Right ventricle myocardium superior (tissue), 1 donor: ENCODE measurements around the gene DNASE1L2. TPM values are rescaled to one million over a fixed set of nuclear protein-coding genes. Genes with fewer than 3 reads are reported as not detected.

Source experiments
- ATAC-seq: fragments of 200-7000 bp; cut with Tn5 transposase; one replicate; pipeline ENCODE4 v1.9.1; 2020; ENCODE audit warnings: mild to moderate bottlenecking; ENCODE audit not compliant: poor library complexity
- DNase-seq: peaks from one replicate; pipeline ENCODE4 v3.0.0-alpha.2; 2020
- intact Hi-C: fragments of 100-400 bp; cut with DNase I; formaldehyde crosslinking; loops from one replicate; pipeline ENCODE4 v1.11.2; 2022
- total RNA-seq: library from RNA; stranded (reverse); fragmentation: NEBNext Ultra II Directional; extraction: Animal tissue kit (Norgen Biotek cat#: 25700); gene quantifications from one replicate; pipeline ENCODE4 v1.2.1, GENCODE V29; 2021
- donor health status: DM: no; HTN: yes; CAD: no; lungs with severe emphysema.

The DNASE1L2 gene
- total RNA-seq, 1 donor from 2014 or later = 0.35 TPM

- intact Hi-C loops = no loop called here
- ATAC-seq (no peak), DNase-seq (no peak)
Measured at GRCh38 chr16:2213817-2214718, 22.2 kb upstream of the DNASE1L2 start.

- intact Hi-C loops = no loop called here
Measured at GRCh38 chr16:2214719-2214968, 21.6 kb upstream of the DNASE1L2 start, which contains the start of gene PGP. Gene PGP, minus strand, starts transcription at chr16:2214840. Its CDS starts 63 bp downstream, at chr16:2214777.

GRCh38 chr16:2216330-2216729, 19.9 kb upstream of the DNASE1L2 start:
- ATAC-seq = no peak
- no peak for DNase-seq
- intact Hi-C loops = no loop called here

More at GRCh38 chr16:2214719-2214968, 21.6 kb upstream of the DNASE1L2 start, which contains the start of gene PGP:
- no peak for ATAC-seq
- no peak for DNase-seq

GRCh38 chr16:2223221-2223941, 12.9 kb upstream of the DNASE1L2 start, which contains the start of gene E4F1:
Gene E4F1, plus strand, starts transcription at chr16:2223591. Its CDS starts 23 bp downstream, at chr16:2223614.
- ATAC-seq = peak; percentile 99
- intact Hi-C loops = no loop called here
- DNase-seq = peak; percentile 100

- DNase-seq (no peak), ATAC-seq (peak; percentile 45)
- intact Hi-C loops = no loop called here
Measured at GRCh38 chr16:2223942-2224486, 12.2 kb upstream of the DNASE1L2 start.

GRCh38 chr16:2226245-2226793, 9.9 kb upstream of the DNASE1L2 start:
- ATAC-seq (no peak), DNase-seq (no peak)
- intact Hi-C loops = no loop called here

- no peak for DNase-seq
- intact Hi-C loops = no loop called here
- no peak for ATAC-seq
Measured at GRCh38 chr16:2226918-2227317, 9.3 kb upstream of the DNASE1L2 start.

GRCh38 chr16:2228161-2228824, 8.0 kb upstream of the DNASE1L2 start:
- ATAC-seq (no peak), DNase-seq (no peak)
- intact Hi-C loops = no loop called here

- intact Hi-C loops = no loop called here
- ATAC-seq = no peak
- no peak for DNase-seq
Measured at GRCh38 chr16:2229091-2229490, 7.2 kb upstream of the DNASE1L2 start.

GRCh38 chr16:2229632-2230250, 6.5 kb upstream of the DNASE1L2 start:
- ATAC-seq (no peak), DNase-seq (no peak)
- intact Hi-C loops = no loop called here

- intact Hi-C loops = no loop called here
- ATAC-seq = no peak
- DNase-seq = no peak
Measured at GRCh38 chr16:2230376-2230775, 5.9 kb upstream of the DNASE1L2 start.

GRCh38 chr16:2231016-2231931, 5.0 kb upstream of the DNASE1L2 start:
- DNase-seq = no peak
- intact Hi-C loops = no loop called here
- no peak for ATAC-seq

- intact Hi-C loops = no loop called here
- DNase-seq = no peak
- ATAC-seq = no peak
Measured at GRCh38 chr16:2232094-2232990, 3.9 kb upstream of the DNASE1L2 start.

- DNase-seq (no peak), ATAC-seq (no peak)
- intact Hi-C loops = no loop called here
Measured at GRCh38 chr16:2233046-2233775, 3.0 kb upstream of the DNASE1L2 start.

GRCh38 chr16:2233872-2234812, 2.1 kb upstream of the DNASE1L2 start:
- ATAC-seq (no peak), DNase-seq (no peak)
- intact Hi-C loops = no loop called here
